Measurements from ENCODE around the gene TSFM. TPM values are rescaled to one million over a fixed set of nuclear protein-coding genes. Genes with fewer than 3 reads are reported as not detected.

The TSFM gene
- total and polyA plus RNA-seq, 4 donors = 15.0 to 22.9 (median 19.3) TPM

DNA sequence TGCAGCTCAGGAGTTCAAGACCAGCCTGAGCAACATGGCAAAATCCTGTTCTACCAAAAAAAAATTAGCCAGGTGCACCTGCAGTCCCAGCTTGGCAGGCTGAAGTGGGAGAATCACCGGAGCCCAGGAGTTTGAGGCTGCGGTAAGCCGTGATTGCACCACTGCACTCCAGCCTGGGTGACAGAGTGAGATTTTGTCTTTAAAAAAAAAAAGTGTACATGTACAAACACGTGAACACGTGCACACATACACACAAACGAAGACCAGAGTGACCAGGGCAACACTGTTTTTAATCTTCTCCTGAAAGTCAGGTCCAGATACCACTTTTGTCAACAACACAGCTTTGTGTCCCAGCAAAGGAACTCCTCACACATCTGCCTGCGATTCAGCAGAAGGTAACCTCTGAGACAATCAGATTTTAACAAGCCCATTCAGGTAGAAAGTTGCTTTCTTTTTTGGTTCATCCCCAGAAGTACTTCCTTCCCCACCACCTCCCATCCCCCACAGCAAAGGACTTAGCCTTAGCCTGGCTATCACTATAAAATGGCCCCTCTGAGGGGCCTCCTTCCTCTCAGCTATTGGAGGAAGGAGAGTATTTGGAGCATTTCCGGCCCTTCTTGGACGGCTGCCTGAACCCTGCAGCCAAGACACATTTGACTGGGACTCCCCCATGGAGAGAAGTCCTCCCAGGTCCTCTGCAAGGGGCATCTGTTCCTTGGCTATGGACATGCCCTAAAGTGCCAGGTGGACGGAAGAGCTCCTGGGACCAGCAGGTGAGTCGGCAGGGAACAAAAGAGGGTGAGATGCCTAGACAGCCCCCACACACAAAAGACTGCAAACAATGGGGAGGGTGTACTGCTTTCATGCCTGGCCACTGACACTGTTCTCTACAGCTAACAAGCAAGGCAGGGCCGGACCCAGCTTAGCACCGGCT, 54.1 kb downstream of the TSFM start:
- H3K36me3 ChIP-seq (ENCODE audit: control insufficient read depth in 1 of 2, insufficient read depth in 2 of 2, low read length in 1 of 2) = no peaks in the 10 kb centered on the region
- ATAC-seq (ENCODE audit: low FRiP score) (peak; percentile 63), DNase-seq (peak; percentile 90)
- intact Hi-C loops (cut with DNase I) = no loop called here
- peaks cover 12 to 15% of the 10 kb centered on the region in 2 donors for H3K4me1 ChIP-seq (ENCODE audit: control insufficient read depth in 1 of 2, insufficient read depth in 2 of 2, low read length in 2 of 2)
- 2 to 3% methylated on average over 13 of the region's 13 CpGs for WGBS, 2 donors
- H3K4me3 ChIP-seq (ENCODE audit: low read length in 2 of 2) = peak overlapping the region in 1 of 2 donors; percentile 12
- no peaks in the 10 kb centered on the region for H3K27me3 ChIP-seq (ENCODE audit: control insufficient read depth in 1 of 2, insufficient read depth in 2 of 2, low read length in 1 of 2)
- H3K27ac ChIP-seq (ENCODE audit: low read depth in 1 of 2, low read length in 2 of 2) = peak overlapping the region in 1 of 2 donors; percentile 82
- no peaks in the 10 kb centered on the region for H3K9me3 ChIP-seq (ENCODE audit: control insufficient read depth, low read length)

GRCh38 chr12:57837864-57838562, 55.4 kb downstream of the TSFM start:
- DNase-seq = peak in 1 of 2 donors; percentile 73
- intact Hi-C loops (cut with DNase I) = no loop called here
- no peak overlapping the region for H3K4me3 ChIP-seq (ENCODE audit: low read length in 2 of 2)

DNA sequence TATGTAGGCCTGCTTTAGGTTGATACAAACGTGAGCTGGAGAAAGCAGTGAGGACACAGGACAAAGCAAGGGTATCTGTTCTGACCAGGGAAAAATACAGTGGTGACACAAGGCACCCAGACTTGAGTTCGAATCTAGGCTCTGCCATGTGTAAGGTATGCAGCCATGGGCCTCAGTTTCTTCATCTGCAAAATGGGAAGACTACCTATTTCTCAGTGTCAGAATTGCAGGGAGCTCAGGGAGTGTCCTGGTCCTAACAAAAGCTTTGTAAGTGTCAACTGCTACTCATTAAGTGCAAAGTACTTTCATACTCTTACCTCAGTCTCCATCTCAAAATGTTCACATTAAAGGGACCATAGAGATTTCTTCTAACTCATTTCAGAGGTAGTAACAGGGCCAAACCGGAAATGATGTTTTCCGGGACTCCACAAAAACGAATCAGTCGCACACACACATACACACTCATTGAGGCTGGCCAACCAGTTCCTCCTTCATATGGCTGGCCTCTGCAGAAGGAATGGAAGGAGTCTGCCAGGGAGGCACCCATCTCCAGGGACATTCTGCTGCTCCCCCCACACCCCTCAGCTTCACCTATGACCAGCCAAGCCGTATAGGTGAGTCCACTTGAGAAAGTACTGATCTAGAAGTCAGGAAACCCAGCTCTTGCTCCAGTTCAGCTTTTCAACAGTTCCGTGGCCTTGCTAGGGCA, 56.2 kb downstream of the TSFM start:
- H3K4me3 ChIP-seq (ENCODE audit: low read length in 2 of 2) = no peak overlapping the region
- 15 to 16% methylated on average over 8 of the region's 8 CpGs for WGBS, 2 donors

More at GRCh38 chr12:57837864-57838562, 55.4 kb downstream of the TSFM start:
- Histone ChIP-seq H3K27me3 (ENCODE audit: control insufficient read depth in 1 of 2, insufficient read depth in 2 of 2, low read length in 1 of 2) (no peaks in the 10 kb centered on the region), H3K4me1 (ENCODE audit: control insufficient read depth in 1 of 2, insufficient read depth in 2 of 2, low read length in 2 of 2) (peaks cover 14 to 19% of the 10 kb centered on the region in 2 donors), H3K36me3 (ENCODE audit: control insufficient read depth in 1 of 2, insufficient read depth in 2 of 2, low read length in 1 of 2) (no peaks in the 10 kb centered on the region), H3K27ac (ENCODE audit: low read depth in 1 of 2, low read length in 2 of 2) (peak overlapping the region in 1 of 2 donors; percentile 79), H3K9me3 (ENCODE audit: control insufficient read depth, low read length) (no peaks in the 10 kb centered on the region)
- 3 to 5% methylated on average over 5 of the region's 5 CpGs for WGBS, 2 donors
- ATAC-seq (ENCODE audit: low FRiP score) = peak; percentile 33

GRCh38 chr12:57839996-57840395, 57.4 kb downstream of the TSFM start:
- H3K4me1 ChIP-seq (ENCODE audit: control insufficient read depth in 1 of 2, insufficient read depth in 2 of 2, low read length in 2 of 2) = peaks cover 7 to 19% of the 10 kb centered on the region in 2 donors
- 21 to 23% methylated on average over 5 of the region's 5 CpGs for WGBS, 2 donors

More for the DNA sequence above, 56.2 kb downstream of the TSFM start:
- Histone ChIP-seq H3K27me3 (ENCODE audit: control insufficient read depth in 1 of 2, insufficient read depth in 2 of 2, low read length in 1 of 2) (no peaks in the 10 kb centered on the region), H3K9me3 (ENCODE audit: control insufficient read depth, low read length) (no peaks in the 10 kb centered on the region), H3K4me1 (ENCODE audit: control insufficient read depth in 1 of 2, insufficient read depth in 2 of 2, low read length in 2 of 2) (peaks cover 8 to 19% of the 10 kb centered on the region in 2 donors), H3K36me3 (ENCODE audit: control insufficient read depth in 1 of 2, insufficient read depth in 2 of 2, low read length in 1 of 2) (no peaks in the 10 kb centered on the region), H3K27ac (ENCODE audit: low read depth in 1 of 2, low read length in 2 of 2) (peak overlapping the region in 1 of 2 donors; percentile 79)
- no peak for ATAC-seq (ENCODE audit: low FRiP score)
- DNase-seq = no peak
- intact Hi-C loops (cut with DNase I) = no loop called here

DNA sequence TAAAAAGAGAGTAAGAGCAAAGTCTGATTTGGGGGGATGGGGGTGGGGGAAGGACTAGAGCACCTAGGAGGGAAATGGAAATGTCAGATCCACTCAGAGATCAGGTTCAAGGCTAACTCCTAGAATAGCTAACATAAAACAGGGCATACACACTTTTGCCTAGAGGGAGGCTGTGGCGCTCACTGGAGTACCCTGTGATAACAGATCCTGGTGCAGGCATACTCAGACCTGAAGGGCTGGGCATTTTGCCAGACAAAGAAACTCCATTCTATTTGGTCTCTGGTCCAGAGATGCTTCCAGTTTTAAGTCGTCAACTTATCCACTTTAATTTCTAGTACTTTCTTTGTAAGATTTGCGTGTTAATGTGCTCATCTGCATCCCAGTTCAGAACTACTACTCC, 58.1 kb downstream of the TSFM start:
- Histone ChIP-seq H3K27me3 (ENCODE audit: control insufficient read depth in 1 of 2, insufficient read depth in 2 of 2, low read length in 1 of 2) (no peaks in the 10 kb centered on the region), H3K4me1 (ENCODE audit: control insufficient read depth in 1 of 2, insufficient read depth in 2 of 2, low read length in 2 of 2) (peaks cover 7 to 19% of the 10 kb centered on the region in 2 donors), H3K4me3 (ENCODE audit: low read length in 2 of 2) (no peak overlapping the region), H3K9me3 (ENCODE audit: control insufficient read depth, low read length) (no peaks in the 10 kb centered on the region), H3K27ac (ENCODE audit: low read depth in 1 of 2, low read length in 2 of 2) (peak overlapping the region; percentile 23 to 46), H3K36me3 (ENCODE audit: control insufficient read depth in 1 of 2, insufficient read depth in 2 of 2, low read length in 1 of 2) (no peaks in the 10 kb centered on the region)
- WGBS, 2 donors = 13 to 14% methylated on average over 3 of the region's 3 CpGs
- no peak for DNase-seq
- intact Hi-C loops (cut with DNase I) = no loop called here
- ATAC-seq (ENCODE audit: low FRiP score) = no peak

More at GRCh38 chr12:57839996-57840395, 57.4 kb downstream of the TSFM start:
- Histone ChIP-seq H3K27ac (ENCODE audit: low read depth in 1 of 2, low read length in 2 of 2) (peak overlapping the region in 1 of 2 donors; percentile 76), H3K9me3 (ENCODE audit: control insufficient read depth, low read length) (no peaks in the 10 kb centered on the region), H3K4me3 (ENCODE audit: low read length in 2 of 2) (no peak overlapping the region), H3K27me3 (ENCODE audit: control insufficient read depth in 1 of 2, insufficient read depth in 2 of 2, low read length in 1 of 2) (no peaks in the 10 kb centered on the region), H3K36me3 (ENCODE audit: control insufficient read depth in 1 of 2, insufficient read depth in 2 of 2, low read length in 1 of 2) (no peaks in the 10 kb centered on the region)
- intact Hi-C loops (cut with DNase I) = no loop called here
- DNase-seq (no peak), ATAC-seq (ENCODE audit: low FRiP score) (no peak)

GRCh38 chr12:57841445-57841844, 58.9 kb downstream of the TSFM start:
- Histone ChIP-seq H3K36me3 (ENCODE audit: control insufficient read depth in 1 of 2, insufficient read depth in 2 of 2, low read length in 1 of 2) (no peaks in the 10 kb centered on the region), H3K27me3 (ENCODE audit: control insufficient read depth in 1 of 2, insufficient read depth in 2 of 2, low read length in 1 of 2) (no peaks in the 10 kb centered on the region), H3K27ac (ENCODE audit: low read depth in 1 of 2, low read length in 2 of 2) (peak overlapping the region in 1 of 2 donors; percentile 62), H3K4me1 (ENCODE audit: control insufficient read depth in 1 of 2, insufficient read depth in 2 of 2, low read length in 2 of 2) (peaks cover 7 to 19% of the 10 kb centered on the region in 2 donors), H3K4me3 (ENCODE audit: low read length in 2 of 2) (no peak overlapping the region), H3K9me3 (ENCODE audit: control insufficient read depth, low read length) (no peaks in the 10 kb centered on the region)
- ATAC-seq (ENCODE audit: low FRiP score) = no peak
- intact Hi-C loops (cut with DNase I) = no loop called here
- no peak for DNase-seq
- 11% methylated on average over 4 of the region's 4 CpGs for WGBS, 2 donors

DNA sequence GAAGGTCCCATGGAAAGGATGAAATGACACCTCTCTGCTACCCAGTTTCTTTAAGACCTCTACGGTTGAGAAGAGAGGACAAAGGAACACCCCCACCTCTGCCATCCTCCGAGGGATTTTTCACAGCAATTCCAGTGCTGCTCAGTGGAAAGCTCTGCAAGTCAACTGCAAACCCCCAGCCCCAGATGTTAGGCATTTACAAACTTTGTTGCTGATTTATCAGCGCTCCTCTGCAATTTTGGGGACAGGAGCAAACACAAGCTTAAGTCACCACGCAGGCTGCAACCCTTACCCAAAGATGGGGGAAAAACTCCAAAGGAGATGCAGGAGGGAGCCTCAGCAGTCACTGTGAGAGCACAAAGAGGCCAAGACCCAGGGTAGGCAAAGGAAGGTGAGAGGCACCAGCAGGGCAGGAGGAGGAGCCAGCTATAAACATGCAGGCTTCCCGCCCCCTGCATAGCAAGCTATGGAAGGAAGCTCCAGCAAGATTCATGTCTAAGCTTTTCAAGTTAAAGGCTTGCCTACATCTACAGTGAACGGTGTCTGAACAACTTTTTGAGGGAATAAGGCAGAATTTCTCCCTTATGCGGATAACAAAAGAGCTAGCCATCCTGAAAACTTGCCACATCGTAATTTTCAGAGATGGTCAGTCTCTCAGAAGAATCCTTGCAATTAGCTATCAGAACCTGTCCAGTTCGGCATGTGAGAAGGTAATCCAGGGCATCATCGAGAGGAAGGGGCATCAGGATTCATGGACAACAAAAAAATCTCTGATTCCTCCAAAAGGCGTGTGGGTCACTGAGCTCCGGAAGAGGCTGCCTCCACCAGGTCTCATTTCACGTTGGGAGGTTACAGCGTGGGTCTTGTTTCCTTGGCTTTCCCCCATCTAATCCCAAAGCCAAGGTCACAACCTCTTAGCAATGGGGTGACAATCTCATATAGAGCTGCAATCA, 60.0 kb downstream of the TSFM start:
- DNase-seq (no peak), ATAC-seq (ENCODE audit: low FRiP score) (no peak)
- Histone ChIP-seq H3K36me3 (ENCODE audit: control insufficient read depth in 1 of 2, insufficient read depth in 2 of 2, low read length in 1 of 2) (no peaks in the 10 kb centered on the region), H3K27ac (ENCODE audit: low read depth in 1 of 2, low read length in 2 of 2) (peak overlapping the region in 1 of 2 donors; percentile 48), H3K4me3 (ENCODE audit: low read length in 2 of 2) (peak overlapping the region; percentile 48 to 98), H3K9me3 (ENCODE audit: control insufficient read depth, low read length) (no peaks in the 10 kb centered on the region), H3K27me3 (ENCODE audit: control insufficient read depth in 1 of 2, insufficient read depth in 2 of 2, low read length in 1 of 2) (no peaks in the 10 kb centered on the region), H3K4me1 (ENCODE audit: control insufficient read depth in 1 of 2, insufficient read depth in 2 of 2, low read length in 2 of 2) (peaks cover 7 to 19% of the 10 kb centered on the region in 2 donors)
- 7 to 9% methylated on average over 14 of the region's 14 CpGs for WGBS, 2 donors
- intact Hi-C loops (cut with DNase I) = no loop called here
